GM12865 (cell line): ENCODE measurements around the gene CADPS2.

Experiments
- DNase-seq: peaks from one replicate; pipeline ENCODE4 v3.0.0; 2010; ENCODE audit warnings: low read depth
- H3K4me3 ChIP-seq: 2 replicates; pipeline ENCODE4 v1.5.1; 2011; ENCODE audit warnings: mild to moderate bottlenecking, low read depth, low read length, control low read depth
- CTCF ChIP-seq: IDR thresholded peaks from 2 replicates; pipeline ENCODE4 v1.5.1; 2011; ENCODE audit warnings: low read length, control low read depth, low read depth, inconsistent platforms; ENCODE audit not compliant: insufficient read depth; ENCODE audit errors: missing control alignments

CADPS2 gene

GRCh38 chr7:122850528-122850927 is 35.7 kb downstream of the CADPS2 start:
- TF ChIP-seq CTCF: no peak
- DNase-seq: no peak
- H3K4me3 ChIP-seq: no peak overlapping the region

- TF ChIP-seq CTCF: no peak
- no peak for DNase-seq
- no peak overlapping the region for H3K4me3 ChIP-seq
Measured at GRCh38 chr7:122849957-122850328, 36.3 kb downstream of the CADPS2 start.

- TF ChIP-seq CTCF: no peak
- H3K4me3 ChIP-seq: no peak overlapping the region
- no peak for DNase-seq
Measured at GRCh38 chr7:122849322-122849956, 36.8 kb downstream of the CADPS2 start.

GRCh38 chr7:122847871-122848473 is 38.3 kb downstream of the CADPS2 start:
- TF ChIP-seq CTCF: no peak
- H3K4me3 ChIP-seq: no peak overlapping the region
- no peak for DNase-seq

GRCh38 chr7:122846591-122846990 is 39.7 kb downstream of the CADPS2 start:
- DNase-seq: no peak
- H3K4me3 ChIP-seq: no peak overlapping the region
- no peak for TF ChIP-seq CTCF

- DNase-seq: no peak
- no peak for TF ChIP-seq CTCF
- H3K4me3 ChIP-seq: no peak overlapping the region
Measured at GRCh38 chr7:122845286-122845685, 41.0 kb downstream of the CADPS2 start.
